ENCODE measurements around the gene CEACAM19. TPM values are rescaled to one million over a fixed set of nuclear protein-coding genes. Genes with fewer than 3 reads are reported as not detected.
"Not testable (repeated sequence)": the region's sequence is repeated elsewhere in the genome, so short reads cannot be mapped to it uniquely, and the experiment has no call there.

Gene CEACAM19
- total RNA-seq, 4 donors from 2014 or later = 2.1 to 6.8 (median 3.8) TPM

DNA sequence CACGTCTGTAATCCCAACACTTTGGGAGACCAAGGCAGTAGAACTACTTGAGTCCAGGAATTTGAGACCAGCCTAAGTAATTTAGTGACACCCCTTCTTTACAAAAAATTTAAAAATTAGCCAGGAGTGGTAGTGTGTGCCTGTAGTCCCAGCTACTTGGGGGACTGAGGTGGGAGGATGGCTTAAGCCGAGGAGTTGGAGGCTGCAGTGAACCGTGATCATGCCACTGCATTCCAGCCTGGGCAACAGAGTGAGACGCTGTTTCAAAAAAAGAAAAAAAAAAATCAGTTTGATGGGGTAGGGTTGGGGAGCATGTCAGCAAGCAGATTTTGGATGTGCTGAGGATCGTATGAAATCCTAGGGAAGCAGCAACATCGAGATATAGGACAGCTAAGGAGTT lies 4.2 kb downstream of the CEACAM19 start:
- TF ChIP-seq, protein P1, sequence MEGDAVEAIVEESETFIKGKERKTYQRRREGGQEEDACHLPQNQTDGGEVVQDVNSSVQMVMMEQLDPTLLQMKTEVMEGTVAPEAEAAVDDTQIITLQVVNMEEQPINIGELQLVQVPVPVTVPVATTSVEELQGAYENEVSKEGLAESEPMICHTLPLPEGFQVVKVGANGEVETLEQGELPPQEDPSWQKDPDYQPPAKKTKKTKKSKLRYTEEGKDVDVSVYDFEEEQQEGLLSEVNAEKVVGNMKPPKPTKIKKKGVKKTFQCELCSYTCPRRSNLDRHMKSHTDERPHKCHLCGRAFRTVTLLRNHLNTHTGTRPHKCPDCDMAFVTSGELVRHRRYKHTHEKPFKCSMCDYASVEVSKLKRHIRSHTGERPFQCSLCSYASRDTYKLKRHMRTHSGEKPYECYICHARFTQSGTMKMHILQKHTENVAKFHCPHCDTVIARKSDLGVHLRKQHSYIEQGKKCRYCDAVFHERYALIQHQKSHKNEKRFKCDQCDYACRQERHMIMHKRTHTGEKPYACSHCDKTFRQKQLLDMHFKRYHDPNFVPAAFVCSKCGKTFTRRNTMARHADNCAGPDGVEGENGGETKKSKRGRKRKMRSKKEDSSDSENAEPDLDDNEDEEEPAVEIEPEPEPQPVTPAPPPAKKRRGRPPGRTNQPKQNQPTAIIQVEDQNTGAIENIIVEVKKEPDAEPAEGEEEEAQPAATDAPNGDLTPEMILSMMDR (IDR thresholded peaks at IDR 0.05) = no peak
- DNase-seq (ENCODE audit: low spot score) (no peak), ATAC-seq (ENCODE audit: low FRiP score) (no peak)

DNA sequence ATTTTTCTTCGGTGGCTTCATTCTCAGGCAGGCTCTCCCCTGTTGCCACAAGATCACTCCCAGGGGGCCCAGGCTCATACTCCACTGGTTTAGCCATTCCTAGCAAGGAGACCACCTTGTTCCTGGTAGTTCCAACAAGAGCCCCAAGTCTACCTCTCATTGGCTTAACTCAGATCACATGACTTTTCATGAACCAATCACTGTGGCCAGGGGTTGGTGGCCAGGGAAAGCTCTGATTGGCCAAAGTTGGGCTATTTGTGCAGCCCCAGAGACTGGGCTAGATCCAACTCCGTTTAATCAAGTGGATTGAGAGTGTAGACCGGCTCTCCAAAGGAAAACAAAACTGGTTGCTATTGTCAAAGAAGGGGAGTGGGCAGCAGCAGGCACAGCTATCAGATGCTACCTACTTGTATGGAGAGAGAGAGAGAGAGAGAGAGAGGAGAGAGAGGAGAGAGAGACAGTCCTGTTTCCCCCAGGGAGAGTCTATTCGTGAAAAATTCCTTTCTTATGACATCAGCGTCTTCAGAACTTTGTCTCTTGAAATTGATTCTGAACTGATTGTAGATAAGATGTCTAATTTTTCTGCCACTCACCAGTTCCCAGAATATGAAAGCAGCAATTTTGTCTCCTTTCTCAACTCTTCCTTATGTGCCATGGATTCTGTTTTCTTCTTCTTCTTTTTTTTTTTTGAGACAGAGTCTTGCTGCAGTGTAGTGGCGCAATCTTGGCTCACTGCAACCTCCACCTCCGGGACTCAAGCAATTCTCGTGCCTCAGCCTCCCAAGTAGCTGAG lies 5.9 kb downstream of the CEACAM19 start:
- ATAC-seq (ENCODE audit: low FRiP score) = no peak
- TF ChIP-seq, protein P1 (IDR thresholded peaks at IDR 0.05) = no peak
- no peak for DNase-seq (ENCODE audit: low spot score)

DNA sequence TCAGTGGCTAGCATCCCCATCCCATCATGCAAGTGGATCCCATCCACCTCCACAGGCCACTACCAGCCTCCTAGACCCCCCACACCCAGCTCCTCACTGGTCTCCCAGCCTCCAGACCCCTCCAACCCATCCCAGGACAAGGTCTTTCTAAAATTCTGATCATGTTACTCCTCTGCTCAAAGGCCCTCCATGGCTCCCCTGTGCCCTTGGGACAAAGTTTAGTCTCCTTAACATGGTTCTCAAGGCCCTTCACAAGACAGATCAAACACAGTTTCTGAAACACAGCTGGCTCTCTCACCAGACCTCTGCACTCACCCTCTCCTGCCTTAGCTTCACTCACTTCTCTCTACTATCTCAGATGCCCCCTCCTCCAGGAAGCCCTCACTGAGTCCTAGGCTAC lies 9.3 kb downstream of the CEACAM19 start:
- TF ChIP-seq, protein P1 (IDR thresholded peaks at IDR 0.05) = no peak
- ATAC-seq (ENCODE audit: low FRiP score) (no peak), DNase-seq (ENCODE audit: low spot score) (no peak)

DNA sequence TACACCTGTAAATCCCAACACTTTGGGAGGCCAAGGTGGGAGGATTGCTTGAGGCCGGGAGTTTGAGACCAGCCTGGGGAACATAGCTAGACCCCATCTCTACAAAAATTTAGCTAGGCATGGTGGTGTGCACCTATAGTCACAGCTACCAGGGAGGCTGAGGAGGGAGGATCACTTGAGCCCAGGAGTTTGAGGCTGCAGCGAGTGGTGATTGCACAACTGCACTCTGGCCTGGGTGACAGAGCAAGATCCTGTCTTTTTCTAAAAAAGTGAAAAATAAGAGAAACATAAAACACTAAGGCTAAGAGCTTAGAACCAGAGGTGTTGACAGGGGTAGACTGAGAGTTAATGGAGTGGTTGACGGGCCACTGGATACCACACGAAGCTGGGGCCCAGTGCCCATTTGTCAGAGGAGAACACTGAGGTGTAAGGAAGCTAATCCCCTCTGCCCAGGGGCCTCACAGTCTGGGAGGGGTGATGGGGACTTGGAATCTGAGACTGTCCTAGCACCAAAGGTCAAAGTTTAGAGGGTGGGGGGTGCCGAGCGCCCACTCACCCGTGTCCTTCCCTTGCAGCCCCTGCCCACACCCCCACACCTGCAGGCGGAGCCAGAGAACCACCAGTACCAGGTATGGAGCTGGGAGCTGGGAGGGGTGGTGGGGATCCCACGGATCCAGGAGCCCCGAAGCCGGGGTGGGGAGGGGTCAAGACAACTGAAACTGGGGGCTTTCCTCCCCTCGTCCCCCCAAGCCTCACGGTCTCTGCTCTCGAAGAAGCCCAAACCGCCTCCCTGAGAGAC lies 10.9 kb downstream of the CEACAM19 start:
- DNase-seq (ENCODE audit: low spot score) (no peak), ATAC-seq (ENCODE audit: low FRiP score) (no peak)
- TF ChIP-seq, protein P1 (IDR thresholded peaks at IDR 0.05) = no peak

DNA sequence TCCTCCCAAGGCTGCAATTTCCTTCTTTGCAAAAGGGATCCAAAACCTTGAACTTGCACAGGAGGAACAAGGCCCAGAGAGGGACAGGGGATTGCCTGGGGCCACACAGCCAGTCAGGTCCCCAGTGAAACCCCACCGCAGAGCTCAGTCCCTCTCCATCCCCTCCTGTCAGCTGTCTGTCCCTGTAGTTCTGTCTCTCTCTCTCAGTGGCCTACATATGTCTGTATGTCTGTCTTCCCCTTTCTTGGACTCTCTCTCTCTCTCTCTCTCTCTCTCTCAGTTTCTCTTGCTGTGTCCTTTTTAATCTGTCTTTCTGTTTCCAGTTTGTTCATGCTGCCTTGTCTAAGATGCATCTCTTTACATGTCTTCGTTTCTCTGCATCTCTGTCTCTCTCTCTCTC lies 11.5 kb downstream of the CEACAM19 start:
- TF ChIP-seq, protein P1 (IDR thresholded peaks at IDR 0.05) = no peak
- ATAC-seq (ENCODE audit: low FRiP score) = no peak
- DNase-seq (ENCODE audit: low spot score) = no peak

DNA sequence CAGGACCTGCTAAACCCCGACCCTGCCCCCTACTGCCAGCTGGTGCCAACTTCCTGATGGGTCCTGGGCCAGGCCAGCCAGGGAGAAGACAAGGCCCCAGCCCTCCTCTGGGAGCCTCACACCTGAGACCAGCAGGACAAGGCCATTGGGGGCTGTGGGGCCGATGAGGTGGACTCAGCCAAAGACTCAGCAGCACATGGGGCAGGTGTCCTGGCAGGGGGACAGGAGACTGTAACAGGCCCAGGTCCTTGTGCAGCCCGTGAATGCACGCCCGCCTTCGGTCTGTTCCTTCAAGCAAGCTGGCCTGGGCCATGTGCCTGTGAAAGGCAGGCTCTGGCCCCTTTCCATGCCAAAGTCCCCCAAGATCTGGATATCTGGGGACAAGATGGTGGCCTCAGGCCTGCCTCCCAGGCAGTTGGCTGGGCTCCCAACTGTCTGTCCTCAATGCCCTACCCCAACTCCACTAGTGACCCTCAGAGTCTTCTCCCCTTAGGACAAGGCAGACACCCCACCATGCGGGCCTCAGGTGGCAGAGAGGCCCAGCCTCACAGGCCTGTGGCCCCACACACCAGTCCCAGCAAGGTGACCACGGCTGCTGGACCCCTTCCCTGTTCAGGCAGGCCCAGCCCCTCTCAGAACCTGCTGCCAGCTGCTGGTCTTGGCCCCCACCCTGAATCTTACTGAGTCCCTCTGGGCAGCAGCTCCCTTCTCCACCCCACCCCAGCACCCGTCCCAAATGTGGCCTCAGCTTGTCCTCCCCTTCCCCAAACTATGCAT lies 12.3 kb downstream of the CEACAM19 start:
- no peak for DNase-seq (ENCODE audit: low spot score)
- TF ChIP-seq, protein P1 (IDR thresholded peaks at IDR 0.05) = no peak
- no peak for ATAC-seq (ENCODE audit: low FRiP score)

DNA sequence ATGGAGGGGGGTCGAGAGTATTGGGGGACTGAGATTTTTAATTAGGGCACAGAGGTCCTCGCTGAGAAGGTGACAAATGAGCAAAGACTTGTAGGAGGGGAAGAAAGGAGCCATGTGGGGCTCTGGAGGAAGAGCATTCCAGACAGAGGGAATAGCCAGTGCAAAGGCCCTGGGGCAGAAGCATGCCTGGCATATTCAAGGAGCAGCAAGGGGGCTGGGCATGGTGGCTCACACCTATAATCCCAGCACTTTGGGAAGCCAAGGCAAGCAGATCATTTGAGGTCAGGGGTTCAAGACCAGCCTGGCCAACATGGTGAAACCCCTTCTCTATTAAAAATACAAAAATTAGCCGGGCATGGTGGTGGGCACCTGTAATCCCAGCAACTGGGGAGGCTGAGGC lies 13.1 kb downstream of the CEACAM19 start:
- DNase-seq (ENCODE audit: low spot score); ATAC-seq (ENCODE audit: low FRiP score): not testable (repeated sequence)

All from omental fat pad (tissue), 4 donors.